Measurements from ENCODE around the gene MRPL34. TPM values are rescaled to one million over a fixed set of nuclear protein-coding genes. Genes with fewer than 3 reads are reported as not detected.

The MRPL34 gene
- total and polyA plus RNA-seq, 9 of the 15 experiments (the other 6 are each of a cell fraction or from before 2014, with no cell fraction given), result 11.5 to 256 (median 72.5) TPM

- TF ChIP-seq NR2C2 (CRISPR knock-in tag; IDR thresholded peaks at IDR 0.05) (no peak), NR2C2 (tag; IDR thresholded peaks at IDR 0.05) (no peak), ZNF740 (CRISPR knock-in tag; IDR thresholded peaks at IDR 0.05) (peak; percentile 85), ZNF740 (tag; IDR thresholded peaks at IDR 0.05) (no peak), BRF1 (IDR thresholded peaks at IDR 0.05; ENCODE audit: borderline replicate concordance, extremely low read depth, insufficient read length) (no peak), ZNF436 (CRISPR knock-in tag; IDR thresholded peaks at IDR 0.05) (no peak), RFX1 (IDR thresholded peaks at IDR 0.05) (peak; percentile 84), ZBTB49 (CRISPR knock-in tag; IDR thresholded peaks at IDR 0.05; ENCODE audit: borderline replicate concordance) (no peak), CREB1 (IDR thresholded peaks at IDR 0.05) (no peak), CREB1 (CRISPR knock-in tag; IDR thresholded peaks at IDR 0.05) (no peak)
- TF ChIP-seq, protein P1, sequence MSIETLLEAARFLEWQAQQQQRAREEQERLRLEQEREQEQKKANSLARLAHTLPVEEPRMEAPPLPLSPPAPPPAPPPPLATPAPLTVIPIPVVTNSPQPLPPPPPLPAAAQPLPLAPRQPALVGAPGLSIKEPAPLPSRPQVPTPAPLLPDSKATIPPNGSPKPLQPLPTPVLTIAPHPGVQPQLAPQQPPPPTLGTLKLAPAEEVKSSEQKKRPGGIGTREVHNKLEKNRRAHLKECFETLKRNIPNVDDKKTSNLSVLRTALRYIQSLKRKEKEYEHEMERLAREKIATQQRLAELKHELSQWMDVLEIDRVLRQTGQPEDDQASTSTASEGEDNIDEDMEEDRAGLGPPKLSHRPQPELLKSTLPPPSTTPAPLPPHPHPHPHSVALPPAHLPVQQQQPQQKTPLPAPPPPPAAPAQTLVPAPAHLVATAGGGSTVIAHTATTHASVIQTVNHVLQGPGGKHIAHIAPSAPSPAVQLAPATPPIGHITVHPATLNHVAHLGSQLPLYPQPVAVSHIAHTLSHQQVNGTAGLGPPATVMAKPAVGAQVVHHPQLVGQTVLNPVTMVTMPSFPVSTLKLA (conservative IDR thresholded peaks at IDR 0.05), result no peak
- TF ChIP-seq, protein P2, sequence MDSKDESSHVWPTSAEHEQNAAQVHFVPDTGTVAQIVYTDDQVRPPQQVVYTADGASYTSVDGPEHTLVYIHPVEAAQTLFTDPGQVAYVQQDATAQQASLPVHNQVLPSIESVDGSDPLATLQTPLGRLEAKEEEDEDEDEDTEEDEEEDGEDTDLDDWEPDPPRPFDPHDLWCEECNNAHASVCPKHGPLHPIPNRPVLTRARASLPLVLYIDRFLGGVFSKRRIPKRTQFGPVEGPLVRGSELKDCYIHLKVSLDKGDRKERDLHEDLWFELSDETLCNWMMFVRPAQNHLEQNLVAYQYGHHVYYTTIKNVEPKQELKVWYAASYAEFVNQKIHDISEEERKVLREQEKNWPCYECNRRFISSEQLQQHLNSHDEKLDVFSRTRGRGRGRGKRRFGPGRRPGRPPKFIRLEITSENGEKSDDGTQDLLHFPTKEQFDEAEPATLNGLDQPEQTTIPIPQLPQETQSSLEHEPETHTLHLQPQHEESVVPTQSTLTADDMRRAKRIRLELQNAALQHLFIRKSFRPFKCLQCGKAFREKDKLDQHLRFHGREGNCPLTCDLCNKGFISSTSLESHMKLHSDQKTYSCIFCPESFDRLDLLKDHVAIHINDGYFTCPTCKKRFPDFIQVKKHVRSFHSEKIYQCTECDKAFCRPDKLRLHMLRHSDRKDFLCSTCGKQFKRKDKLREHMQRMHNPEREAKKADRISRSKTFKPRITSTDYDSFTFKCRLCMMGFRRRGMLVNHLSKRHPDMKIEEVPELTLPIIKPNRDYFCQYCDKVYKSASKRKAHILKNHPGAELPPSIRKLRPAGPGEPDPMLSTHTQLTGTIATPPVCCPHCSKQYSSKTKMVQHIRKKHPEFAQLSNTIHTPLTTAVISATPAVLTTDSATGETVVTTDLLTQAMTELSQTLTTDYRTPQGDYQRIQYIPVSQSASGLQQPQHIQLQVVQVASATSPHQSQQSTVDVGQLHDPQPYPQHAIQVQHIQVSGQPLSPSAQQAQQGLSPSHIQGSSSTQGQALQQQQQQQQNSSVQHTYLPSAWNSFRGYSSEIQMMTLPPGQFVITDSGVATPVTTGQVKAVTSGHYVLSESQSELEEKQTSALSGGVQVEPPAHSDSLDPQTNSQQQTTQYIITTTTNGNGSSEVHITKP (IDR thresholded peaks at IDR 0.05; ENCODE audit: partially characterized antibody), result peak; percentile 78
- TF ChIP-seq, protein P3, sequence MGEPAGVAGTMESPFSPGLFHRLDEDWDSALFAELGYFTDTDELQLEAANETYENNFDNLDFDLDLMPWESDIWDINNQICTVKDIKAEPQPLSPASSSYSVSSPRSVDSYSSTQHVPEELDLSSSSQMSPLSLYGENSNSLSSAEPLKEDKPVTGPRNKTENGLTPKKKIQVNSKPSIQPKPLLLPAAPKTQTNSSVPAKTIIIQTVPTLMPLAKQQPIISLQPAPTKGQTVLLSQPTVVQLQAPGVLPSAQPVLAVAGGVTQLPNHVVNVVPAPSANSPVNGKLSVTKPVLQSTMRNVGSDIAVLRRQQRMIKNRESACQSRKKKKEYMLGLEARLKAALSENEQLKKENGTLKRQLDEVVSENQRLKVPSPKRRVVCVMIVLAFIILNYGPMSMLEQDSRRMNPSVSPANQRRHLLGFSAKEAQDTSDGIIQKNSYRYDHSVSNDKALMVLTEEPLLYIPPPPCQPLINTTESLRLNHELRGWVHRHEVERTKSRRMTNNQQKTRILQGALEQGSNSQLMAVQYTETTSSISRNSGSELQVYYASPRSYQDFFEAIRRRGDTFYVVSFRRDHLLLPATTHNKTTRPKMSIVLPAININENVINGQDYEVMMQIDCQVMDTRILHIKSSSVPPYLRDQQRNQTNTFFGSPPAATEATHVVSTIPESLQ (CRISPR knock-in tag; IDR thresholded peaks at IDR 0.05), result no peak
These were observed 3.1 kb upstream of the MRPL34 start (continued) for GRCh38 chr19:17302391-17303166.

Measured in K562 (cell line).